H54 (cell line): ENCODE measurements around the gene GAPT.

Experiments used
- DNase-seq: peaks from one replicate; pipeline ENCODE4 v3.0.0; 2011; ENCODE audit warnings: low spot score, mixed read lengths; ENCODE audit not compliant: insufficient read length
- FAIRE-seq: peaks from 3 replicates; lab custom pipeline; 2011; peaks lifted over from hg19 to GRCh38; lab: Jason Lieb, UNC
- POLR2A ChIP-seq: IDR thresholded peaks from 2 replicates; pipeline ENCODE4 v1.6.1; 2011; ENCODE audit warnings: low read depth, mild to moderate bottlenecking, low read length

Gene GAPT

DNA sequence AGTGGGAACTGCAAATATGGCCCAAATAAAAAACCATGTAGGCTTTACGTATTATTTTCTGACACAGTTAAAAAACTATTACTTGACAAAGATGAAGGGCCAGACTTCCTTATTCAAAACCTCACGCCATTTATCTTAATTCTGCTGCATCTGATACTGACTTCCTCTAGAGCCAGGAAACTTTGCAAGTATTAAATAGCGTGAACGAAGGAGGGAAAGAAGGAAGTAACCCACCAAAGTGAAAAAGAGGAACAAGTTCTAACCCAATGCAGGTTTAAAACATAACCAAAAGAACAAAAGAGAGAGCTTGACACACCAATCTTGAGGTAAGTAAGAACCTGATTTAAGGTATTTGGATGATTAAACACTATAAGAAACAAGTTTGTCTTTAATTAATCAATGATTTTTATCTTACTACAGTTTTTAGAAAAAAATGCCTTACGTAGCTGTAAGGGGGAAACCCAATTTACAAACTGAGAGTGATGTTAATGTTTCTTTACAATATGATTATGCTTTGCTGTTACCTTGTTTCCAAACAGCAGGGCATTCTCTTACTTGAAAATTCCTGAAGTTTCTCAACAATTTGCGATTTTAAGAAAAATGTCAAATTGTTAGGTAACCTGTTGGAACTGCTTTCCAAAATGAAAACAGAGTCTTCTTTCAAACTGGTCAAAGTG lies at the start of gene GAPT:
TSS of gene GAPT (plus strand) at position 220 of the 677 bp plus-strand sequence. CDS start 3,102 bp downstream, outside the sequence.
- TF ChIP-seq POLR2A = no peak
- DNase-seq (no peak), FAIRE-seq (no peak)

DNA sequence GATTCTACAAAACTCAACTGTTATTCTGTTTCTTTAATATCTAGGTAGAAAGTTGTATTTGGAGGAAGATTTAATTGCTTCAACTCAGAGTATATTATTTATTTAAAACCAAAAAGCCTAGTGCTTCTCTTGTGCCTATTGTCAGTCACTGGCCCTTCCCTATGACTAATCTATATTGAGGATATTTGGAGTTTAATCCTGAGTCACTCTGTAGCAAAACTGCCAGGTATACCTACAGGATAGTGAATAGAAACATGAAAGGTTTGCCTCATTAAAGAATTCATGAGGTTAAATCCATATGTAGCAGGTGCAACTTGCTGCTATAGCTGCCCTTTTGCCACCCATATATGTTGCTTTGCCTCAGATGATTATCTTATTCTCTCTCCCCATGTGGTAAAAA lies 46.4 kb upstream of the GAPT start:
- DNase-seq (no peak), FAIRE-seq (no peak)
- no peak for TF ChIP-seq POLR2A

DNA sequence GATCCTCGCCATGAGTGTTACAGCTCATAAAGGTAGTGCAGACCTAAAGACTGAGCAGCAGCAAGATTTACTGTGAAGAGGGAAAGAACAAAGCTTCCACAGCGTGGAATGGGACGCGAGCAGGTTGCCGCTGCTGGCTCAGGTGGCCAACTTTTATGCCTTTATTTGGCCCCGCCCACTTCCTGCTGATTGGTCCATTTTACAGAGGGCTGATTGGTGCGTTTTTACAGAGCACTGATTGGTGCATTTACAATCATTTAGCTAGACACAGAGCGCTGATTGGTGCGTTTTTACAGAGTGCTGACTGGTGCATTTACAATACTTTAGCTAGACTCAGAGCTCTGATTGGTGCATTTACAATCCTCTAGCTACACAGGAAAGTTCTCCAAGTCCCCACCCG lies 45.2 kb upstream of the GAPT start:
- FAIRE-seq (no peak), DNase-seq (no peak)
- no peak for TF ChIP-seq POLR2A

GRCh38 chr5:58447226-58447625 lies 44.0 kb upstream of the GAPT start:
- no peak for TF ChIP-seq POLR2A
- FAIRE-seq (no peak), DNase-seq (no peak)

DNA sequence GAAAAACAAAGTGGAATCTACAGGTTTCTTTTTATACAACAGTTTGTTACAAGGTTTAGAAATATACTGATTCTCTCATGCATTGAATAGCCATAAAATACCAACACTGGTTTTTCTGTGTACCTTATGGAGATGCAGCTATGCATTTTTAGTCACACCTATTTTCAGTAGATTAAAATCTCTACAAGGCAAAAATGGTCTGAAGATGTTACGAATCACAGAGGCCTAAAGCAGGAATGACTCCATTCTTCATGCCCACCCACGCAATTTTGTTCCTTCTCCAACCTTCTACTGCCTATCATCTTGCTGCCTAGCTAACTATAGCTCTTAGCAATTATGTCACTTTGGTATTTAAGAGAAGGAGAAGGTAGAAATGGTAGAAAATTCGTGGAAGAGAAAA lies 41.2 kb upstream of the GAPT start:
- FAIRE-seq = no peak
- DNase-seq = no peak
- TF ChIP-seq POLR2A = no peak

DNA sequence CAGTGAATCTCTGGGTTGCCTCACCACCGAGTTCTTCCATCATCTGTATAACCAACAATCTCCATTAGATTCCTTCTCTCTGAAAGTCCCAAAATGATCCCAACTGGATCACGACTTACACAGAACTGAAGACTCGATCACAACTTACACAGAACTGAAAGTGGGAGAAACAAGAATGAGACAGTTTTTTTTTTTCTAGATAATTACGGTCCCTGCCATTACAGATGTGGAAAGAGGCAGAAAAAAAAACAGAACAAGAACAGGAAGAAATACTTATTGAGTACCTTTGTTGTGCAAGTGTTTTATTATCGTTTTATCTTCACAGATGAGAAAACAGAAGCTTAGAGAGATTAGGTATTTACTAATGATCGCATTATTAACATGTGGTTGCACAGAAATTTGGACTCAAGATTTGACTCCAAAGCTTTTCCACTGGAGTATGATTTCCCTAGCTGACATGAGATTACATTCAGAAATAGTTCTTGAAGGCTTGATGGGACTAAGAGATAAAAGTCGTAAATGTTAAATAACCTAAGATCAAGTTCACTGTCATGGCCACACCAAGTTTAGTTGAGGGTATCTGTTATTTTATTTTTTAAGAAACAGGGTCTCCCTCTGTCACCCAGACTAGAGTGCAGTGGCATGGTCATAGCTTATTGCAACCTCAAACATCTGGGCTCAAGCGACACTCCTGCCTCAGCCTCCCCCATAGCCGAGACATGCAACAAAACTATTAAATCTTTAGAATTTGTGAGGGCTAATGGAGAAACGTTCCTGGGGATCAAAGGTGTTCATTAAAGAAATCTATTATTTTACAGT lies 40.2 kb upstream of the GAPT start:
- no peak for FAIRE-seq
- no peak for TF ChIP-seq POLR2A
- DNase-seq = no peak

GRCh38 chr5:58451732-58452565 lies 39.3 kb upstream of the GAPT start:
- TF ChIP-seq POLR2A = no peak
- FAIRE-seq (no peak), DNase-seq (no peak)

DNA sequence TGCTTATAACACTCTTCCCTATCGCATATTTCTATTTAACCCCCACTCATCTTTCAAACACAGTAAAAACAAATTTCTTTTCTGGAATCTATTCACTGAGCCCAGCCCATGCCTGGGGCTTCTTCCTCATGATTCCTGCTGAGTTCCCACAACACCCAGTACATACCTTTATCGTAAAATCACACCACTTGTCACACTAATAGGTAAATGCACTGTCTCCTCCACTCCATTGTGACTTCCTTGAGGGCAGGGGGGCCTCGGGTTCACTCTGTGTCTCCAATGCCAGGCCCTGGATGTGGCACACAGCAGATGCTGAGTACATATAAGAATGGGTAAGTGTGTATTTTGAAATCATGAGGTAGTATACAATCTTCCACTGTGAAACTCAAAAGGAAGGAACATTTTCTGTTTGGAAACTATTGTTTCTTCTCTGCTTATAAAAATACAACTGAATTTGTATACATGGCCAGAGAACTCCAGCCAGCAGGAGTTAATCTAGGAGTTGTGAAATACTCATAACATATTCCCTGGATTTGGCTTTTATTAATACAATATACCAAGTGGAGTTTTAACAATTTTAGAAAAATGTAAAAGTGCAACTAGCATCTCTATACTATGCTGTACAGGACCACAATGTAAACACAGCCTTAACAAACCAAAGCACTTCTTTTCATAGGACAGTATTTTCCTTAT lies 38.5 kb upstream of the GAPT start:
- FAIRE-seq (peak; percentile 6), DNase-seq (no peak)
- peak; percentile 28 for TF ChIP-seq POLR2A

GRCh38 chr5:58453306-58453705 lies 37.9 kb upstream of the GAPT start:
- no peak for FAIRE-seq
- no peak for TF ChIP-seq POLR2A

DNA sequence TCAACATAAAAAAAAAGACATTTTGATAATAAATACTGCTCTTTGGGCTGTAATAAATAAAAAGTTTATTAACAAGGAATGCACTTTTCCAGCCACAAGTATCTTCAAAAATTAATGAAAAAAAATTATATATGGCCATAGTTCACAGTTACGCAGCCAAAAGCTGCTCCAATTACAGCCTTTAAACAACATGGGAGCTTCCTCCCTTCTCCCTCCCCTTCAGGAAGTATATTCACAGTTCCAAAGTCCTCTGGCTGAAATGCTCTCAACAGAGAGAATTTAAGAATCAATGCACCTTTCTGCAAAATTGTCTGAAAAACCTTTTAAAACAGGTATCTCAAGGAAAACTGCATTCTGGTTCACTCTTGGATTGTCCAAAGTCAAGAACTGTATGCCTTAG lies 37.2 kb upstream of the GAPT start:
- TF ChIP-seq POLR2A = no peak
- no peak for DNase-seq
- FAIRE-seq = no peak

More at GRCh38 chr5:58453306-58453705, 37.9 kb upstream of the GAPT start:
- no peak for DNase-seq

DNA sequence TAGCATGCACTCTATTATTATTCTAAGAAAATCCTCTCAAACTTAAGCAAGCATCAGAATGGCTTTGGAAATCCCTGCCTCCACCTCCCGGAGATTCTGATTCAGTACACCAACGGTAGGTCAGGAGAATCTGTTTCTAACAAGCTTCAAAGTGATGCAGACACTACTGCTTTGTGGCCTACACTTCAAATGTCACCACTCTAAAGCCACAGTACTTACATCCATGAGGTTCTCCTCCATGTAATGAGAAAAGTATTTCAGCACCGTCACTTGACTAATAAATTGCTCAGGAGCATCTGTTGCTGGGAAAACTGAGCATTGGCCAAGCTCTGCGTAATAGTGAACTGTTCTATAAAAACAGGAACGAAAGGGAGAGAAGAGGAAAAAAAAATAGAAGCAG lies 36.2 kb upstream of the GAPT start:
- no peak for TF ChIP-seq POLR2A
- FAIRE-seq = no peak
- no peak for DNase-seq

GRCh38 chr5:58455480-58455879 lies 35.8 kb upstream of the GAPT start:
- DNase-seq (no peak), FAIRE-seq (no peak)
- no peak for TF ChIP-seq POLR2A

GRCh38 chr5:58456026-58456425 lies 35.2 kb upstream of the GAPT start:
- FAIRE-seq (no peak), DNase-seq (no peak)
- TF ChIP-seq POLR2A = no peak
